HL-60 (cell line): ENCODE measurements around the gene KCNJ15.

ENCODE experiments used
- GABPA ChIP-seq: IDR thresholded peaks from 2 replicates; pipeline ENCODE4 v1.6.1; 2012; ENCODE audit warnings: low read depth
- TF ChIP-seq, protein P1 (sequence below): IDR thresholded peaks from one replicate; pipeline ENCODE4 v1.5.1; 2011; ENCODE audit warnings: low read length, control low read depth, inconsistent platforms; ENCODE audit not compliant: insufficient read depth
- TF ChIP-seq, protein P2 (sequence below): IDR thresholded peaks from 2 replicates; pipeline ENCODE4 v1.6.1; 2012; ENCODE audit warnings: low read depth; ENCODE audit not compliant: insufficient replicate concordance

DNA sequence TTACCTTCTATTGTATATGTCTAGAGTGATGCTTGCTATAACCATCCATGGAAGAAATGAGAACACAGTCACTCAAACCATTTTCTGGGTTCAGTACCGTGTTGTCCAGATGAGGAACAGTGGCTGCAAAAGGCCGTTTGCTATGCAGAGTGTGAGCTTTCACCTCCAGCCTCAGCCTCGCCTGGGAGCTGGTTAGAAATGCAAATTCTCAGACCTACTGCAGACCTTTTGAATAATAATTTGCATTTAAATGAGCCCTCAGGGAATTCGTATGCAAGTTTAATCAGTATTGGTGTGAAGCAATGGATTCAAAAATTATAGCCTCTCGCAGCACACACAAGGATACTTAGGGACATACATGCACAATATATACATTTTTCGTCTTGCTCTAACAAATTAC is 24.1 kb downstream of the KCNJ15 start:
- TF ChIP-seq, protein P1, sequence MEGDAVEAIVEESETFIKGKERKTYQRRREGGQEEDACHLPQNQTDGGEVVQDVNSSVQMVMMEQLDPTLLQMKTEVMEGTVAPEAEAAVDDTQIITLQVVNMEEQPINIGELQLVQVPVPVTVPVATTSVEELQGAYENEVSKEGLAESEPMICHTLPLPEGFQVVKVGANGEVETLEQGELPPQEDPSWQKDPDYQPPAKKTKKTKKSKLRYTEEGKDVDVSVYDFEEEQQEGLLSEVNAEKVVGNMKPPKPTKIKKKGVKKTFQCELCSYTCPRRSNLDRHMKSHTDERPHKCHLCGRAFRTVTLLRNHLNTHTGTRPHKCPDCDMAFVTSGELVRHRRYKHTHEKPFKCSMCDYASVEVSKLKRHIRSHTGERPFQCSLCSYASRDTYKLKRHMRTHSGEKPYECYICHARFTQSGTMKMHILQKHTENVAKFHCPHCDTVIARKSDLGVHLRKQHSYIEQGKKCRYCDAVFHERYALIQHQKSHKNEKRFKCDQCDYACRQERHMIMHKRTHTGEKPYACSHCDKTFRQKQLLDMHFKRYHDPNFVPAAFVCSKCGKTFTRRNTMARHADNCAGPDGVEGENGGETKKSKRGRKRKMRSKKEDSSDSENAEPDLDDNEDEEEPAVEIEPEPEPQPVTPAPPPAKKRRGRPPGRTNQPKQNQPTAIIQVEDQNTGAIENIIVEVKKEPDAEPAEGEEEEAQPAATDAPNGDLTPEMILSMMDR = no peak
- TF ChIP-seq, protein P2, sequence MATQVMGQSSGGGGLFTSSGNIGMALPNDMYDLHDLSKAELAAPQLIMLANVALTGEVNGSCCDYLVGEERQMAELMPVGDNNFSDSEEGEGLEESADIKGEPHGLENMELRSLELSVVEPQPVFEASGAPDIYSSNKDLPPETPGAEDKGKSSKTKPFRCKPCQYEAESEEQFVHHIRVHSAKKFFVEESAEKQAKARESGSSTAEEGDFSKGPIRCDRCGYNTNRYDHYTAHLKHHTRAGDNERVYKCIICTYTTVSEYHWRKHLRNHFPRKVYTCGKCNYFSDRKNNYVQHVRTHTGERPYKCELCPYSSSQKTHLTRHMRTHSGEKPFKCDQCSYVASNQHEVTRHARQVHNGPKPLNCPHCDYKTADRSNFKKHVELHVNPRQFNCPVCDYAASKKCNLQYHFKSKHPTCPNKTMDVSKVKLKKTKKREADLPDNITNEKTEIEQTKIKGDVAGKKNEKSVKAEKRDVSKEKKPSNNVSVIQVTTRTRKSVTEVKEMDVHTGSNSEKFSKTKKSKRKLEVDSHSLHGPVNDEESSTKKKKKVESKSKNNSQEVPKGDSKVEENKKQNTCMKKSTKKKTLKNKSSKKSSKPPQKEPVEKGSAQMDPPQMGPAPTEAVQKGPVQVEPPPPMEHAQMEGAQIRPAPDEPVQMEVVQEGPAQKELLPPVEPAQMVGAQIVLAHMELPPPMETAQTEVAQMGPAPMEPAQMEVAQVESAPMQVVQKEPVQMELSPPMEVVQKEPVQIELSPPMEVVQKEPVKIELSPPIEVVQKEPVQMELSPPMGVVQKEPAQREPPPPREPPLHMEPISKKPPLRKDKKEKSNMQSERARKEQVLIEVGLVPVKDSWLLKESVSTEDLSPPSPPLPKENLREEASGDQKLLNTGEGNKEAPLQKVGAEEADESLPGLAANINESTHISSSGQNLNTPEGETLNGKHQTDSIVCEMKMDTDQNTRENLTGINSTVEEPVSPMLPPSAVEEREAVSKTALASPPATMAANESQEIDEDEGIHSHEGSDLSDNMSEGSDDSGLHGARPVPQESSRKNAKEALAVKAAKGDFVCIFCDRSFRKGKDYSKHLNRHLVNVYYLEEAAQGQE = no peak
- no peak for TF ChIP-seq GABPA
